Endothelial cell of umbilical vein (primary cell): ENCODE data around the gene TREML2. TPM values are rescaled to one million over a fixed set of nuclear protein-coding genes. Genes with fewer than 3 reads are reported as not detected.
A peak's percentile ranks its signal among the peaks of the same experiment; 100 is the strongest.

Experiments used
- BruUV-seq: library from RNA; stranded (reverse); fragments of 400-500 nt; replicated peaks from 2 replicates; lab custom pipeline; 2021; lab: Mats Ljungman, UMichigan
- CTCF ChIA-PET: fragments of 300-600, 350-600 bp; sonication (Branson Sonifier 250); formaldehyde crosslinking; loops from one replicate; lab custom pipeline; 2021; ENCODE audit warnings: antibody characterized with exemption, inconsistent platforms; lab: Charles Lee
- POLR2A ChIA-PET: fragments of 300-600, 350-600 bp; sonication (Branson Sonifier 250); formaldehyde crosslinking; loops from one replicate; lab custom pipeline; 2021; ENCODE audit warnings: antibody characterized with exemption, inconsistent platforms; lab: Charles Lee
- DNase-seq: peaks from one replicate; pipeline ENCODE4 v3.0.0-alpha.2; 2011; ENCODE audit warnings: low read depth, low spot score
- FAIRE-seq: peaks from 2 replicates; lab custom pipeline; 2011; peaks lifted over from hg19 to GRCh38; lab: Jason Lieb, UNC
- H2AFZ ChIP-seq: 2 replicates; pipeline ENCODE4 v1.6.0; 2012; ENCODE audit warnings: low read depth, low read length, control low read depth, inconsistent platforms
- H3K27ac ChIP-seq: 2 replicates; pipeline ENCODE4 v1.5.1; 2011; ENCODE audit warnings: low read depth, mild to moderate bottlenecking, control low read depth, low read length, moderate library complexity; ENCODE audit not compliant: insufficient read depth
- H3K27me3 ChIP-seq, 2 experiments: 2 replicates each; pipeline versions ENCODE4 v1.6.0 to v1.6.1; 2011; ENCODE audit warnings: low read length in 2 of 2, mixed read lengths in 1 of 2; ENCODE audit not compliant: control insufficient read depth in 2 of 2, insufficient read depth in 2 of 2
- H3K36me3 ChIP-seq, 2 experiments: 2 replicates in 1 of 2; 3 replicates in 1 of 2; pipeline ENCODE4 v1.5.1; 2011; ENCODE audit warnings: low read length in 2 of 2, mild to moderate bottlenecking in 1 of 2, moderate library complexity in 1 of 2; ENCODE audit not compliant: control insufficient read depth in 2 of 2, insufficient read depth in 2 of 2; ENCODE audit errors: extremely low read depth in 1 of 2
- H3K4me1 ChIP-seq: 3 replicates; pipeline ENCODE4 v1.5.1; 2011; ENCODE audit warnings: mild to moderate bottlenecking, low read length; ENCODE audit not compliant: control insufficient read depth, insufficient read depth; ENCODE audit errors: extremely low read depth
- H3K4me2 ChIP-seq: 2 replicates; pipeline ENCODE4 v1.6.1; 2011; ENCODE audit warnings: low read length, control low read depth, mixed read lengths; ENCODE audit not compliant: insufficient read depth
- H3K4me3 ChIP-seq, 3 experiments: fragments of 200-600 bp in 1 of 3; sonication (generic), shearing (Covaris generic) in 1 of 3; replicated peaks in 1 of 3; 2 replicates each; pipeline ENCODE4 v1.5.1; 2011 to 2016; ENCODE audit warnings: control low read depth in 3 of 3, low read length in 3 of 3, mild to moderate bottlenecking in 2 of 3, inconsistent platforms in 1 of 3, low read depth in 1 of 3, moderate library complexity in 1 of 3; ENCODE audit not compliant: insufficient read depth in 1 of 3
- H3K79me2 ChIP-seq: 2 replicates; pipeline ENCODE4 v1.6.0; 2012; ENCODE audit warnings: low read length, inconsistent platforms; ENCODE audit not compliant: control insufficient read depth, insufficient read depth
- H3K9ac ChIP-seq: replicated peaks from 2 replicates; pipeline ENCODE3; 2011; ENCODE audit warnings: low read length, control low read depth; ENCODE audit not compliant: insufficient read depth; ENCODE audit errors: extremely low read depth
- H3K9me1 ChIP-seq: replicated peaks from 3 replicates; pipeline ENCODE4 v1.6.0; 2011; ENCODE audit warnings: mild to moderate bottlenecking, low read length; ENCODE audit not compliant: control insufficient read depth, insufficient read depth; ENCODE audit errors: extremely low read depth
- H3K9me3 ChIP-seq: replicated peaks from 2 replicates; pipeline ENCODE4 v1.5.1; 2012; ENCODE audit warnings: low read length, inconsistent platforms; ENCODE audit not compliant: control insufficient read depth, insufficient read depth
- H4K20me1 ChIP-seq: replicated peaks from 2 replicates; pipeline ENCODE3; 2011; ENCODE audit warnings: mild to moderate bottlenecking, low read length; ENCODE audit not compliant: control insufficient read depth, insufficient read depth; ENCODE audit errors: extremely low read depth
- FOS ChIP-seq: IDR thresholded peaks from 2 replicates; pipeline ENCODE4 v1.6.1; 2011; ENCODE audit warnings: mild to moderate bottlenecking, low read length, moderate library complexity, borderline replicate concordance; ENCODE audit not compliant: insufficient read depth
- JUN ChIP-seq: IDR thresholded peaks from 2 replicates; pipeline ENCODE4 v1.6.1; 2011; ENCODE audit warnings: borderline replicate concordance, low read depth; ENCODE audit not compliant: insufficient read length, insufficient read depth
- MAX ChIP-seq: IDR thresholded peaks from 2 replicates; pipeline ENCODE4 v1.6.1; 2011; ENCODE audit not compliant: insufficient read depth, insufficient read length
- MYC ChIP-seq: IDR thresholded peaks from one replicate; pipeline ENCODE4 v1.6.1; 2011; ENCODE audit warnings: mild to moderate bottlenecking, low read depth, low read length
- dilution Hi-C: fragments of 300-500 bp; cut with MboI; formaldehyde crosslinking; loops from one replicate; pipeline ENCODE4 v1.15.0; 2019; ENCODE audit warnings: low sequenced_read_pairs; ENCODE audit not compliant: extremely low pct_ligation_motif_present
- intact Hi-C: fragments of 100-400 bp; cut with micrococcal nuclease; formaldehyde crosslinking; loops from one replicate; pipeline ENCODE4 v1.10.0; 2022
- polyA plus RNA-seq, 4 experiments: library from polyadenylated mRNA; depleted of rRNA in 3 of 4; stranded (reverse) in 3 of 4; unstranded in 1 of 4; fragments of >200 nt; gene quantifications; 2 replicates each; pipeline versions ENCODE4 v1.2.1 to v1.2.3, GENCODE V29; 2011 to 2012; ENCODE audit warnings: missing spikeins in 1 of 4
- total RNA-seq: library from RNA; stranded (reverse); gene quantifications from 2 replicates; pipeline ENCODE4 v1.2.3, GENCODE V29; 2021
- TF ChIP-seq, protein P1 (sequence below), 2 donors: IDR thresholded peaks; 1 replicate in 1 of 2; 2 replicates in 1 of 2; pipeline ENCODE4 v1.5.1; 2011; ENCODE audit warnings: low read length in 2 of 2, mild to moderate bottlenecking in 2 of 2, moderate library complexity in 2 of 2, control low read depth in 1 of 2, inconsistent platforms in 1 of 2, low read depth in 1 of 2; ENCODE audit not compliant: insufficient read depth in 1 of 2; ENCODE audit errors: extremely low read depth in 1 of 2

The TREML2 gene
- total and polyA plus RNA-seq, 2 donors (not counting 3 experiments of a cell fraction or from before 2014, with no cell fraction given), result not detected

DNA sequence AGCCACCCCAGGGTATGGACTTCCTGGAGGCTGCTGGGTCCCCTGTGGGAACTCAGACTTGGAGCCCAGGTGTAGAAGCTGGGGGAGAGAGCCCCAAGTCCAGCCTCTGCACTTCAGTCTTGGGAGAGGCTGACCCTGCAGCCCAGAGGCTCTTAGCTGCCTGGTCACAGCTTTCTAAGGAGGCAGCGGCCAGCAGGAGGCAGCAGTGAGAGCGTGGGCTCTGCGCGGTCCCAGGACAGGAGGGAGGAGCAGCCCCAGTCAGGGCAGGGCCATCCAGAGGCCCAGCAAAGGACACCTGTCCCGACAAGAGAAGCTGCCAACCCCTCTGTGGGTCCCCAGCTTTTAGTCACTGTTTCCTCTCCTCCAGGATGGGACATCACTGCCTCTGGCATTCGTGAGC is 9.4 kb downstream of the TREML2 start:
- intact Hi-C loops, result loop anchor here (2.0 kb wide), 1 partner anchor 127 kb away; no protein-coding TSS in a partner anchor
- H3K27ac ChIP-seq, result no peak overlapping the region
- no peak overlapping the region for H3K9ac ChIP-seq
- H3K27me3 ChIP-seq, result peaks cover 0 to 3% of the 10 kb centered on the region in 2 experiments
- FAIRE-seq (no peak), DNase-seq (peak; percentile 17)
- H4K20me1 ChIP-seq, result no peaks in the 10 kb centered on the region
- no peak overlapping the region for H3K4me2 ChIP-seq
- no peaks in the 10 kb centered on the region for H3K4me1 ChIP-seq
- no peaks in the 10 kb centered on the region for H3K9me1 ChIP-seq
- dilution Hi-C loops, result no loop called here
- H3K79me2 ChIP-seq, result no peaks in the 10 kb centered on the region
- no peak overlapping the region for H2AFZ ChIP-seq
- ChIA-PET POLR2A (no interaction called here), CTCF (interaction anchor here (0.7 to 2.7 kb wide), 11 partner anchors 8 to 129 kb away, joined by 3 to 23 read pairs (median 4); partner anchors contain the start of gene TREML2)
- BruUV-seq, result no TSS peak
- no peaks in the 10 kb centered on the region for H3K36me3 ChIP-seq
- no peaks in the 10 kb centered on the region for H3K9me3 ChIP-seq
- H3K4me3 ChIP-seq, result no peak overlapping the region
- no peak for TF ChIP-seq FOS
- TF ChIP-seq, protein P1, sequence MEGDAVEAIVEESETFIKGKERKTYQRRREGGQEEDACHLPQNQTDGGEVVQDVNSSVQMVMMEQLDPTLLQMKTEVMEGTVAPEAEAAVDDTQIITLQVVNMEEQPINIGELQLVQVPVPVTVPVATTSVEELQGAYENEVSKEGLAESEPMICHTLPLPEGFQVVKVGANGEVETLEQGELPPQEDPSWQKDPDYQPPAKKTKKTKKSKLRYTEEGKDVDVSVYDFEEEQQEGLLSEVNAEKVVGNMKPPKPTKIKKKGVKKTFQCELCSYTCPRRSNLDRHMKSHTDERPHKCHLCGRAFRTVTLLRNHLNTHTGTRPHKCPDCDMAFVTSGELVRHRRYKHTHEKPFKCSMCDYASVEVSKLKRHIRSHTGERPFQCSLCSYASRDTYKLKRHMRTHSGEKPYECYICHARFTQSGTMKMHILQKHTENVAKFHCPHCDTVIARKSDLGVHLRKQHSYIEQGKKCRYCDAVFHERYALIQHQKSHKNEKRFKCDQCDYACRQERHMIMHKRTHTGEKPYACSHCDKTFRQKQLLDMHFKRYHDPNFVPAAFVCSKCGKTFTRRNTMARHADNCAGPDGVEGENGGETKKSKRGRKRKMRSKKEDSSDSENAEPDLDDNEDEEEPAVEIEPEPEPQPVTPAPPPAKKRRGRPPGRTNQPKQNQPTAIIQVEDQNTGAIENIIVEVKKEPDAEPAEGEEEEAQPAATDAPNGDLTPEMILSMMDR (IDR thresholded peaks at IDR 0.05; ENCODE audit: extremely low read depth in 1 of 2, insufficient read depth in 1 of 2, low read depth in 1 of 2, low read length in 2 of 2), result peak; percentile 42 to 78
- no peak for TF ChIP-seq MYC

DNA sequence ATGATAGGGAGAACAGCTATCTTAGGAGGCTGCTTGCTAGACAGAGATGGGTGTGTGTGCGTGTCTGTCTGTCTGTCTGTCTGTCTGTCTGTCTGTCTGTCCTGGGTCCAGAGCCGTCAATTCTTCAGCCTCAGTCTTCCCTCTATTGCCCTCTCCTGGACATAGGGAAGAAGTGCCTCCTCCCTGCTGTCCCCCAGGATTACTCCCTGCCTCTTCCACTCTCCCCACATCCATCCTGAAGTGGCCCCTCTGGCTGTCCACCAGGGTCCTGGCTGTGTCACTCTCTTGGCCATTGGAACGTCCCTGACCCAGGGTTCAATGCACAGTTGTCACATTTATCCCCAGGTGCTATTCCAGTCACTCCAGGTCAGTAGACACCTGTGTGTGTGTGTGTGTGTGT is 10.2 kb downstream of the TREML2 start:
- H4K20me1 ChIP-seq, result no peaks in the 10 kb centered on the region
- no peak overlapping the region for H2AFZ ChIP-seq
- dilution Hi-C loops, result no loop called here
- DNase-seq (no peak), FAIRE-seq (no peak)
- ChIA-PET CTCF (interaction anchor here (2.7 kb wide), 1 partner anchor 9 kb away, joined by 23 read pairs; no protein-coding TSS in a partner anchor), POLR2A (no interaction called here)
- intact Hi-C loops, result loop anchor here (2.0 kb wide), 1 partner anchor 128 kb away; no protein-coding TSS in a partner anchor
- no peaks in the 10 kb centered on the region for H3K79me2 ChIP-seq
- no peak overlapping the region for H3K27ac ChIP-seq
- BruUV-seq, result no TSS peak
- H3K4me2 ChIP-seq, result no peak overlapping the region
- no peaks in the 10 kb centered on the region for H3K9me3 ChIP-seq
- no peak overlapping the region for H3K9ac ChIP-seq
- no peaks in the 10 kb centered on the region for H3K9me1 ChIP-seq
- H3K4me3 ChIP-seq, result no peak overlapping the region
- H3K4me1 ChIP-seq, result no peaks in the 10 kb centered on the region
- H3K27me3 ChIP-seq, result peaks cover 0 to 3% of the 10 kb centered on the region in 2 experiments
- no peaks in the 10 kb centered on the region for H3K36me3 ChIP-seq
- TF ChIP-seq MYC, result no peak
- TF ChIP-seq, protein P1 (IDR thresholded peaks at IDR 0.05; ENCODE audit: extremely low read depth in 1 of 2, insufficient read depth in 1 of 2, low read depth in 1 of 2, low read length in 2 of 2), result no peak
- no peak for TF ChIP-seq MAX
- no peak for TF ChIP-seq JUN
